AG09309 (cell line): ENCODE data around the gene PSMG4.

Source experiments
- DNase-seq: peaks from one replicate; pipeline ENCODE4 v3.0.0-alpha.2; 2010; ENCODE audit warnings: low read depth
- H3K4me3 ChIP-seq: 2 replicates; pipeline ENCODE4 v1.5.1; 2011; ENCODE audit warnings: mild to moderate bottlenecking, low read depth, low read length, moderate library complexity; ENCODE audit not compliant: control insufficient read depth
- CTCF ChIP-seq: IDR thresholded peaks from 2 replicates; pipeline ENCODE4 v1.5.1; 2011; ENCODE audit warnings: mild to moderate bottlenecking, low read depth, low read length, inconsistent platforms; ENCODE audit not compliant: insufficient read depth, control insufficient read depth; ENCODE audit errors: missing control alignments

PSMG4 gene

GRCh38 chr6:3271756-3272155, 13.0 kb downstream of the PSMG4 start:
- no peak overlapping the region for H3K4me3 ChIP-seq
- TF ChIP-seq CTCF, result no peak
- no peak for DNase-seq

- no peak overlapping the region for H3K4me3 ChIP-seq
- no peak for TF ChIP-seq CTCF
- DNase-seq, result no peak
Measured at GRCh38 chr6:3272911-3273547, 14.3 kb downstream of the PSMG4 start.

GRCh38 chr6:3273707-3274521, 15.2 kb downstream of the PSMG4 start:
- DNase-seq, result no peak
- no peak for TF ChIP-seq CTCF
- H3K4me3 ChIP-seq, result no peak overlapping the region

GRCh38 chr6:3276174-3277167, 17.7 kb downstream of the PSMG4 start:
- no peak for DNase-seq
- TF ChIP-seq CTCF, result no peak
- no peak overlapping the region for H3K4me3 ChIP-seq

GRCh38 chr6:3277251-3277650, 18.5 kb downstream of the PSMG4 start:
- no peak for TF ChIP-seq CTCF
- no peak overlapping the region for H3K4me3 ChIP-seq
- no peak for DNase-seq

- DNase-seq, result no peak
- TF ChIP-seq CTCF, result no peak
- no peak overlapping the region for H3K4me3 ChIP-seq
Measured at GRCh38 chr6:3277851-3278416, 19.2 kb downstream of the PSMG4 start.
